Activated CD8-positive, alpha-beta memory T cell treated with anti-CD3 and anti-CD28 coated beads for 1 hour (primary cell): ENCODE measurements around the gene SPZ1.
"Not testable (repeated sequence)": the region's sequence is repeated elsewhere in the genome, so short reads cannot be mapped to it uniquely, and the experiment has no call there.

Experiments
- DNase-seq, 2 donors: peaks; one replicate each; pipeline ENCODE4 v3.0.0-alpha.2; 2020; ENCODE audit warnings: low read depth in 1 of 2; ENCODE audit errors: extremely low read depth in 1 of 2

The SPZ1 gene

DNA sequence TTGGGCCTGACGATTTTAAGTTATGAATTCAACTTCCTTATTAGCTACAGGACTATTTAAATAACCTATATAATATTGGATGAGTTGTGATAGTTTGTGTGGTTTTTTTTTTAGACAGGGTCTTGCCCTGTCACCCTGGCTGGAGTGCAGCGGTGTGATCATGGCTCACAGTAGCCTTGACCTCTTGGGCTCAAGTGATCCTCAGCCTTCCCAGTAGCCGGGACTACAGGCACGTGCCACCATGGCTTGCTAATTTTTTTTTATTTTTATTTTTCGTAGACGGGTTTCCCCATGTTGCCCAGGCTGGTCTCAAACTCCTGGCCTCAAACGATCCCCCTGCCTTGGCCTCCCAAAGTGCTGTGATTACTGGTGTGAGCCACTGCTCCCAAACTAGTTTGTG lies 17.6 kb downstream of the SPZ1 start:
- DNase-seq: no peak

DNA sequence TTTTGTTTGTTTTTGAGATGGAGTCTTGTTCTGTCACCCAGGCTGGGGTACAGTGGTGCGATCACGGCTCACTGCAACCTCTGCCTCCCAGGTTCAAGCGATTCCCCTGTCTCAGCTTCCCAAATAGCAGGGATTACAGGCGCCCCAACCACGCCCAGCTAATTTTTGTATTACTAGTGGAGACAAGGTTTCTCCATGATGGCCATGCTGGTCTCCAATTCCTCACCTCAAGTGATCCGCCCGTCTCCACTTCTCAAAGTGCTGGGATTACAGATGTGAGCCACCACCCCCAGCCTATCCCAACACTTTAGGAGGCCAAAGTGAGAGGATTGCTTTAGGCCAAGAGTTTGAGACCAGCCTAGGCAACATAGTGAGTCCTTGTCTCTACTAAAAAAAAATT lies 19.3 kb downstream of the SPZ1 start:
- no peak for DNase-seq

- DNase-seq: no peak
Measured at GRCh38 chr5:80341016-80341775, 21.4 kb downstream of the SPZ1 start.

DNA sequence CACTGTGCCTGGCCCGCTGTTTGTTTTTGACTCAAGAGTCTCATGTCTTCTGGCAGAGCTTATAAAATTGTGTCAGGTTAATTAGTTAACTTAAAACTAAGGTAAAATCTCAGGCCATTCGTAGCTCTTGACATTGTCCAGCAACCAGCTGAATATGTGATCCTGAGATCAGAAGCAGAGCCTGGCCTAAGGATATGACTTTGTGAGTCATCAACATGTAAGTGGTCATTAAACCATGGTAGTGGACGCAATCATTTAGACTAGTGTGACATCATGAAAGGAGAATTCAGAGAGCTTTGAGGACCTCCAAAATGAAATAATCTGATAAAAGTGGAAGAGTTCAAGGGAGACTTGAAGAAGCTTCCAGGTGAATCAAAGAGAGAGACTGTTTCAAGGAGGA lies 23.3 kb downstream of the SPZ1 start:
- no peak for DNase-seq

DNA sequence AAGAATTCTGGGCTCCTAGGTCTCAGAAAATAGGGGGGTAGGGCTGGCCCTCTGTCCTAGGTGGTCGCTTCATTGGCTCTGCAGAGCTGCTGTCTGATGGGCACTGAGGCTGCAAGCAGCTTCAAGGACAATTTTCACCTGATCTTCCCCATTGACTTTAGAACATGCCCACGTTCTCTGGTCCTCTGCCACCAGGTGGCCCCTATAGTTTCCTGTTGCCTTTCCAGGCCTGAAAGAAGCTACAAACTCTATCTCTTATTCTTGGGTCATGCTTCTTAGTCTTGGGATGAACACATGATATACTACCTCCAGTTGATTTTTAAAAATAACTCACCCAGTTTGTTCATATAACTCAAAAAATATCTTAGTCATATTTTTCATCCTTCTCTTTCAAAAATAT lies 26.3 kb downstream of the SPZ1 start:
- peak in 1 of 2 donors; percentile 2 for DNase-seq

DNA sequence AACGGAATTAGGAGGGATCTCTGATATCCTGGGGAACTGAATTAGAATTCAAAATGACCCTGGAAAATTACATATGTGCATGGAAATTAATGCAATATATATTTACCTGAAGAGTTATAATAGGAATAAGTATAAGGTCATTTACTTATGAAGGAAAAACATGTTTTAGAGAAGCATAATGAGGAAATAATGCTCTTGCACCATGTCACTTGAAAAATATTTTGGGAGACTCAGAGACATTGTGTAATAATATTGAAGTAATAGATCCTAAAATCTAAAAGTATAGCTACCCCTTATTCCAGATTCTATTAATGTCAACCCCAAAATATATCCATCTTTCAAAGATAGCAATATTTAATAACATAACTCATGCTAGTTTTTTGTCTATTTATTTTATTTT lies 28.4 kb downstream of the SPZ1 start:
- no peak for DNase-seq

DNA sequence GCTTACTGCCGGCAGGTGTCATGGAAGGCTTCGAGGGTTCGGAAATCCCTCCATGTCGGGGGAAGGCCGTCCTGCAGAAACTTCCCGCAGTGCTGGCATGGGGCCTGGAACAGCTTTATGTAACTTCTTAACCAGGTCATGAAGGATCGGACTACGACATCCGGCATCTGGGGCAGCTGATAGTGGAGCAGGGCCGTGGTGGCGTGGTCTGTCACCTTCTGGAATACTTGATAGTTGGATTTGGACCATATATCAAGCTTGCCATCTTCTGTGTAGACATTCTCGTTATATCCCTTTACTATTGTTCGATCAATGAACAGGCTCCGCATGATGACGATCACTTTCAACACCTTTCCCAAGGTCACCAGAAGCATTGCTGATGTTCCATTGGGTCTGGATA lies 31.2 kb downstream of the SPZ1 start:
- DNase-seq: not testable (repeated sequence)

- DNase-seq: no peak
Measured at GRCh38 chr5:80355686-80356085, 35.9 kb downstream of the SPZ1 start.

DNA sequence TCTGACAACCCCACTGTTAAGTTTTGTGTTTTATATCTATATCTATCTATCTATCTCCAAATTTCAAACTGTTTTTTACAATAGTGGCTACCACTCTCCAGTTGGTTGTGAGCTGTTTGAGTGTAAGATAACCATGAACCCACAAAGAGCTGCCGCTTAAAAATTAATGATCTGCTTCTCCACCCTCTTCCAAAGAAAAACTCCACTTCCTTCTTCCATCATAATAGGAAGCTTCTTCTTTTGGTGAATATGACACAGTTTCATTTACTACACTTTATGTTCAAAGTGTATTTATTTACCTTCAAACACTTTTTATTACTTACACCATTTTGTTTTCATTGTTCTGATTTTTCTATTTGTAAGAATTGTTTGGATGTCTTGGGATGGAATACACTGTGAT lies 37.9 kb downstream of the SPZ1 start:
- no peak for DNase-seq

DNA sequence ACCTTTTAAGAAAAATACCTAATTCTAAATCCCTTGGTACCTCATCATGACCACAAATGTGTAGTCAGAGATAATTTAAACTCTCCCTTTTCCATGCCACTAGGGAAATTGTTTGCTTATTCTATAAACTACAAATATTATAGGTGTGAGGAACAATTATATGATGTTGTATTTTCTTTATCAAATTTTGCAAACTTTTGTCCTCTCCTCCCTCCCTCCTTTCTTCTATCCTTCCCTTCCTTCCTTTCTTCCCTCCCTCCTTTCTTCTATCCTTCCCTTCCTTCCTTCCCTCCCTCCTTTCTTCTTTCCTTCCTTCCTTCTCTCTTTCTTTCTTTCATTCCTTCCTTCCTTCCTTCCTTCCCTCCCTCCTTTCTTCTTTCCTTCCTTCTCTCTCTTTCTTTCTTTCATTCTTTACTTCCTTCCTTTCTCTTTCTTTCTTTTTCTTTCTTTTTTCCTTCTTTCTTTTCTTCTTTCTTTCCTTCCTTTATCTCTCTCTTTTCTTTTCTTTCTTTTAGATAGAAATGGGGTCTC lies 41.2 kb downstream of the SPZ1 start:
- DNase-seq: no peak

DNA sequence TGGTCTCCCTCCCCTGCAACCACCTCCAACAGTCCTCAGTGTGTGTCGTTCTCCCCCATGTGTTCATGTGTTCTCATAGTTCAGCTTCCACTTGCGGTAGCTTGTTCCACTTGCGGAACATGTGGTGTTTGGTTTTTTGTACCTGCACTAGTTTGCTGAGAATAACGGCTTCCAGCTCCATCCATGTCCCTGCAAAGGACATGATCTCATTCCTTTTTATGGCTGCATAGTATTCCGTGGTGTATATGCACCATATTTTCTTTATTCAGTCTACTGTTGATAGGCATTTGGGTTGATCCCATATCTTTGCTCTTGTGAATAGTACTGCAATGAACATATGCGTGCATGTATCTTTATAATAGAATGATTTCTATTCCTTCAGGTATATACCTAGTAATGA lies 45.1 kb downstream of the SPZ1 start:
- DNase-seq: no peak

DNA sequence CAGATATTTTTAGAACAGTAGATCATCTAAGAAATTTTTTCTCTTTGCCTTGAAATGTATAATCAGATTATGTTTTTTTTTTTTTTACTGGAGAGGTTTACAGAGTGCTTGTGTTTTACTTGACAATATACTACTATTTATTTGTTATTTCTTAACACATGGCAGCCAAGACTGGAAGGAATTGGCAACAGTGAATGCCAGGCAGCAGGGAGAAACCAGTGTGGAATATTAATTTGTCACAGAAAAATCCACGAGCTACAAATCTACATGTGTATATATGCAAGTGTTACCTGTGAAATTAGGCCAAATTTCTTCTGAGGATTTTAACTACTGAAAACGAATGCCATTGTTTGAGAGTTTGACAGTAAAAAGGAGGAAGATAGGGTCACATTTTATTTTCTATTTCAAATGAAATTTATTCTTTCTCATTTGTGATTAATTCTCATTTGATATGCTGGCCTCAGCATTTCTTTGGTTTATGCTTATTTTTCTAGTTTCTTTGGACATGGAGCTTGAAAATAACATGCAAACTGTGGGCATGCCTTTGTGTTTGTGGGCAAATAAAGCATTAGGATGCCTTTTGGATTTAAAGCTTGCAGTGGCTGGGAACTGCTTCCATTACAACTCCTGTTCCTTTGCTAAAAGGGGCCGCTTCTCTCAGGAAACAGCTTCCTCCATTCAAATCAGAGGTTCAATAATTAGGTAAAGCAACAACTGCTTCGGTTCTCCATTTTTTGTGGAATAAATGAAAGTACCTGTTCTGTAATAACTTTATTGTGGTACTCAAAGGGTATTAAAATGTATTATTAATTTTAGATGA lies 49.1 kb downstream of the SPZ1 start:
- no peak for DNase-seq

DNA sequence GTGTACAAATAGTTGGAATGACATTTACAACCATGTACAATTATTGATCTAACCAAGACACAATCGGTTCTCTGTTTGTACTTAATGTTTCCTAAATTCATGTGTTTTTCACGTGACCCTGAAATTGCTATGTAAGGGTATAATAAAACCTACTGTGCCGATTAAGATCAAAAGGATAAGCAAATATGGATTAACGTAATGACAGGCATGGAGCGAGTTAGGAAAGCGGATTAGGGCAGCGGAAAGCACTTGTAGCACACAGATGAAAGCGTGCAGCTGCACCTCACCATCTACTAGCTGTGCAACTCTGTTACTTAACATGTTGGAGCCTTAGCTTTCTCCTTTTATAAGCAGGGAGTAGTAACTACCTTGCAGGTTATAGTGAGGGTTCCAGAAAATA lies 49.7 kb downstream of the SPZ1 start:
- no peak for DNase-seq

DNA sequence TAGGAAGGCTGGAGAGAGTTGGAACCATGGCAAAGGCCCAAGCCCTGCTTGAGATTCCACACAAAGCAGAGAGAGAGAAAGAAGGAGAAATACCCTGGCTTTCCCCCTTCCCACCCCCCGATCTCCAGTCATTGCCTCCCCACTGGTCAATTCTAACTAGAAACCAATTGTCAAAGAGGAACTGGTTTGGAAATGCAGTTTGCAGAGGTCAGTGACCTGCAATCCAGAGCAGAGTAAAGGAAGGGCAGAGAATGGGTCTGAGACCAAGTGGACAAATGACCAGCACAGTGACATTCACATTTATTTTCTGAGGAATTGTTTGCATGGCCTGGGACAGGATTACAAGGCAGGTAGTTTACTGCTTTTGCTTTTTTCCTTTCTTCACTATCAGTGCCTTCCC lies 50.6 kb downstream of the SPZ1 start:
- DNase-seq: no peak
